A375 (cell line): ENCODE data around the gene SPRED2. TPM values are rescaled to one million over a fixed set of nuclear protein-coding genes. Genes with fewer than 3 reads are reported as not detected.

Source experiments
- total RNA-seq: library from RNA; depleted of rRNA; stranded (reverse); fragments of >200 nt; shearing (Covaris generic); gene quantifications from 2 replicates; pipeline ENCODE4 v1.2.3, GENCODE V29; 2014; rRNA removed

The SPRED2 gene, protein sequence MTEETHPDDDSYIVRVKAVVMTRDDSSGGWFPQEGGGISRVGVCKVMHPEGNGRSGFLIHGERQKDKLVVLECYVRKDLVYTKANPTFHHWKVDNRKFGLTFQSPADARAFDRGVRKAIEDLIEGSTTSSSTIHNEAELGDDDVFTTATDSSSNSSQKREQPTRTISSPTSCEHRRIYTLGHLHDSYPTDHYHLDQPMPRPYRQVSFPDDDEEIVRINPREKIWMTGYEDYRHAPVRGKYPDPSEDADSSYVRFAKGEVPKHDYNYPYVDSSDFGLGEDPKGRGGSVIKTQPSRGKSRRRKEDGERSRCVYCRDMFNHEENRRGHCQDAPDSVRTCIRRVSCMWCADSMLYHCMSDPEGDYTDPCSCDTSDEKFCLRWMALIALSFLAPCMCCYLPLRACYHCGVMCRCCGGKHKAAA
- 17.8 and 23.2 TPM in 2 replicates for total RNA-seq

DNA sequence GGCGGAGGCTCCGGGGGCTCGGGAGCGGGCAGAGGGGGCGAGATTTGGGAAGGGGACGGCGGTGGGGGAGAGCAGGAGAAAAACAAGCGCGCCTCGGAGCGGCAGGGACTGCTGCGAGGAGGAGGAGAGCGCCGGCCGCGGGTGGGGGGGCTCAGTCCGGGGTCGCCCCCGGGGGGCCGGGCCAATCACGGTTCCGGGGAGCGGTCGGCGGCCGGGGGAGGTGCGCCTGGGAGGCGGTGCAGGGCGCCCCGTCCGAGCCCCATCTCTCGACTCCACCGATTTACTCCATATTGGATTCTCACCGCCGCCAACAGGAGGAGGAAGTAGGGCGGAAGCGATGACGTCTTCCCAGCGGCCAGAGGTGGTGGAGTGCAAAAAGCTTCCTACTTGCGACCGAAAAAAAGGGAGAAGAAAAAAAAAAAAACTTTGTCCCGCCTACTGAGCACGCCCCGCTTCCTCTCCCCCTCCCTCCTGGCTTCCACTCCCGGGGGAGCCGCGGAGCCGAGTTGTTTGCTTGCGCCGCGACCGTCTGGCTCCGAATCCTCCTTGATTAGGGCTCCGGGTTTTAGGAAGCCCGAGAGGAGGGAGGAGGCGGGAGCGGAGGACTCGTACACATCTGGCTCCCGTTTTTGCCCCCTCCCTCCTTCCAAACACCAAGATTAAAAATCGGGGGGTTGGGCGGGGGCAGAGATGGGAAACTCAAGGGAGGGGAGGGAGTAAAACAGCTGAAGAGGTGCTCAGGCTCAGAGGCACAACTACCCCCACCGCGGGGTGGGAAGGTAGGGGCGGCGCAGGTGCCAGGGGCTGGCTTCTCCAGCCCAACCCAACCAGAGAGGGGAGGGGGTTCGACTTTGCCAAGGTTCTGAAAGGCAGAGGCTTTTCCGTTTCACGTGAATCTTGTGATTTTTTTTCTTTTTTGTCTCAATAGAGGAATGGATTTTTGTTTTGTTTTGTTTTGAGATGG, at the start of gene SPRED2:
SPRED2 (minus strand) TSS at position 373 of the 964 bp plus-strand sequence. CDS start 612 bp downstream, outside the sequence.

Other genes with a start within 250 kb of the SPRED2 start
- gene ACTR2, start 204.8 kb downstream of the SPRED2 start, total RNA-seq: 41.8 and 46.2 TPM in 2 replicates